HepG2 (cell line): ENCODE measurements around the gene NCAM2.

Experiments used
- CEBPB ChIP-seq: IDR thresholded peaks from 2 replicates; pipeline ENCODE4 v1.6.1; 2011; ENCODE audit warnings: low read depth, low read length, improper control_type of control experiment, borderline replicate concordance
- IKZF1 ChIP-seq: fragments of 450-650 bp; IDR thresholded peaks from 2 replicates; pipeline ENCODE4 v1.7.1; 2016
- KAT7 ChIP-seq: IDR thresholded peaks from 2 replicates; pipeline ENCODE4 v1.6.1; 2018; ENCODE audit warnings: borderline replicate concordance, missing compliant biosample characterization
- MAFK ChIP-seq, 2 experiments: IDR thresholded peaks in 1 of 2; conservative IDR thresholded peaks in 1 of 2; 2 replicates each; pipeline ENCODE4 v1.6.1; 2011; ENCODE audit warnings: improper control_type of control experiment in 2 of 2, low read length in 2 of 2
- MAZ ChIP-seq, 2 experiments: sonication (generic) in 1 of 2; formaldehyde crosslinking in 1 of 2; IDR thresholded peaks; 2 replicates each; pipeline versions ENCODE4 v1.5.0 to v1.6.1; 2012 to 2020; ENCODE audit warnings: low read depth in 2 of 2, mild to moderate bottlenecking in 2 of 2, borderline replicate concordance in 1 of 2, improper control_type of control experiment in 1 of 2, low read length in 1 of 2, missing genetic modification reagents in 1 of 2, moderate library complexity in 1 of 2
- MED13 ChIP-seq: sonication (generic); formaldehyde crosslinking; IDR thresholded peaks from 2 replicates; pipeline ENCODE4 v1.5.0; 2020; ENCODE audit warnings: missing genetic modification reagents
- NFKB2 ChIP-seq: sonication (generic); formaldehyde crosslinking; IDR thresholded peaks from 2 replicates; pipeline ENCODE4 v1.4.0; 2020; ENCODE audit warnings: missing genetic modification reagents, borderline replicate concordance
- PAF1 ChIP-seq: IDR thresholded peaks from 2 replicates; pipeline ENCODE4 v1.6.1; 2016; ENCODE audit warnings: missing genetic modification reagents, missing compliant biosample characterization
- PCBP1 ChIP-seq: fragments of 200-400 bp; formaldehyde crosslinking; IDR thresholded peaks from 2 replicates; pipeline ENCODE4 v1.6.1; 2017; ENCODE audit warnings: mild to moderate bottlenecking, low read depth, low read length, borderline replicate concordance
- ZNF563 ChIP-seq: sonication (generic); formaldehyde crosslinking; IDR thresholded peaks from 2 replicates; pipeline ENCODE4 v1.8.0; 2022; ENCODE audit warnings: mild to moderate bottlenecking, moderate library complexity, missing genetic modification reagents
- ZNF746 ChIP-seq: sonication (generic); formaldehyde crosslinking; IDR thresholded peaks from 2 replicates; pipeline ENCODE4 v1.8.0; 2022; ENCODE audit warnings: mild to moderate bottlenecking, missing genetic modification reagents
- TF ChIP-seq, protein P1 (sequence below): sonication (generic); formaldehyde crosslinking; IDR thresholded peaks from 2 replicates; pipeline ENCODE4 v1.5.0; 2020; ENCODE audit warnings: mild to moderate bottlenecking, missing genetic modification reagents, borderline replicate concordance
- TF ChIP-seq, protein P2 (sequence below): sonication (generic); formaldehyde crosslinking; IDR thresholded peaks from 2 replicates; pipeline ENCODE4 v1.8.1; 2023; ENCODE audit warnings: mild to moderate bottlenecking, missing genetic modification reagents
- TF ChIP-seq, protein P3 (sequence below): sonication (generic); formaldehyde crosslinking; IDR thresholded peaks from 2 replicates; pipeline ENCODE4 v1.4.0; 2020; ENCODE audit warnings: missing genetic modification reagents

DNA sequence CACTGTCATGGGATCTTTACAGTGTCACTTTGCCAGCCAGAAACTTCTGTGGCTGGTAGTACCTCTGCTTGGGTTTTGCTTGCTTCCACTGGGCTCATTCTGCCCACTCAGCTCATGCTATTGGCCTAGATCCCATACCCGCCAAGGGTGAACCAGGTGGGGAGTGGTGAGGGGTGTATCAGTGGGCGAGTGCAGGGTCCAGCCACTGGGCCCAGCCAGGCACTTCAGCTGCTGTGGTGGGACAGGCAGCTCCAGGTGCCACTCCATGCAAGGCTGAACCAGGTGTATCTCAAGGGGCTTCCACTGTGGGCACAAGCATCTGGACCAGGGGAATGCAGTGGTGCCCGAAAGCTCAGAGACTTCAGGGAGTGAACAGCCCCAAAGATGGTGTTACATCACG is 398.2 kb downstream of the NCAM2 start:
- TF ChIP-seq IKZF1 (no peak), ZNF746 (CRISPR knock-in tag) (no peak), PAF1 (CRISPR knock-in tag) (no peak), ZNF563 (CRISPR knock-in tag) (no peak), CEBPB (no peak), PCBP1 (no peak), NFKB2 (CRISPR knock-in tag) (no peak), MED13 (CRISPR knock-in tag) (no peak), KAT7 (CRISPR knock-in tag) (no peak), MAFK (conservative IDR thresholded peaks at IDR 0.05 in 1 of 2, IDR thresholded peaks at IDR 0.05 in 1 of 2; ENCODE audit: low read length in 2 of 2) (no peak), MAZ (IDR thresholded peaks at IDR 0.05; ENCODE audit: borderline replicate concordance, low read depth, low read length) (no peak), MAZ (CRISPR knock-in tag; IDR thresholded peaks at IDR 0.05; ENCODE audit: low read depth) (no peak)
- TF ChIP-seq, protein P1, sequence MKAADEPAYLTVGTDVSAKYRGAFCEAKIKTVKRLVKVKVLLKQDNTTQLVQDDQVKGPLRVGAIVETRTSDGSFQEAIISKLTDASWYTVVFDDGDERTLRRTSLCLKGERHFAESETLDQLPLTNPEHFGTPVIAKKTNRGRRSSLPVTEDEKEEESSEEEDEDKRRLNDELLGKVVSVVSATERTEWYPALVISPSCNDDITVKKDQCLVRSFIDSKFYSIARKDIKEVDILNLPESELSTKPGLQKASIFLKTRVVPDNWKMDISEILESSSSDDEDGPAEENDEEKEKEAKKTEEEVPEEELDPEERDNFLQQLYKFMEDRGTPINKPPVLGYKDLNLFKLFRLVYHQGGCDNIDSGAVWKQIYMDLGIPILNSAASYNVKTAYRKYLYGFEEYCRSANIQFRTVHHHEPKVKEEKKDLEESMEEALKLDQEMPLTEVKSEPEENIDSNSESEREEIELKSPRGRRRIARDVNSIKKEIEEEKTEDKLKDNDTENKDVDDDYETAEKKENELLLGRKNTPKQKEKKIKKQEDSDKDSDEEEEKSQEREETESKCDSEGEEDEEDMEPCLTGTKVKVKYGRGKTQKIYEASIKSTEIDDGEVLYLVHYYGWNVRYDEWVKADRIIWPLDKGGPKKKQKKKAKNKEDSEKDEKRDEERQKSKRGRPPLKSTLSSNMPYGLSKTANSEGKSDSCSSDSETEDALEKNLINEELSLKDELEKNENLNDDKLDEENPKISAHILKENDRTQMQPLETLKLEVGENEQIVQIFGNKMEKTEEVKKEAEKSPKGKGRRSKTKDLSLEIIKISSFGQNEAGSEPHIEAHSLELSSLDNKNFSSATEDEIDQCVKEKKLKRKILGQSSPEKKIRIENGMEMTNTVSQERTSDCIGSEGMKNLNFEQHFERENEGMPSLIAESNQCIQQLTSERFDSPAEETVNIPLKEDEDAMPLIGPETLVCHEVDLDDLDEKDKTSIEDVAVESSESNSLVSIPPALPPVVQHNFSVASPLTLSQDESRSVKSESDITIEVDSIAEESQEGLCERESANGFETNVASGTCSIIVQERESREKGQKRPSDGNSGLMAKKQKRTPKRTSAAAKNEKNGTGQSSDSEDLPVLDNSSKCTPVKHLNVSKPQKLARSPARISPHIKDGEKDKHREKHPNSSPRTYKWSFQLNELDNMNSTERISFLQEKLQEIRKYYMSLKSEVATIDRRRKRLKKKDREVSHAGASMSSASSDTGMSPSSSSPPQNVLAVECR (CRISPR knock-in tag) = no peak
- TF ChIP-seq, protein P2, sequence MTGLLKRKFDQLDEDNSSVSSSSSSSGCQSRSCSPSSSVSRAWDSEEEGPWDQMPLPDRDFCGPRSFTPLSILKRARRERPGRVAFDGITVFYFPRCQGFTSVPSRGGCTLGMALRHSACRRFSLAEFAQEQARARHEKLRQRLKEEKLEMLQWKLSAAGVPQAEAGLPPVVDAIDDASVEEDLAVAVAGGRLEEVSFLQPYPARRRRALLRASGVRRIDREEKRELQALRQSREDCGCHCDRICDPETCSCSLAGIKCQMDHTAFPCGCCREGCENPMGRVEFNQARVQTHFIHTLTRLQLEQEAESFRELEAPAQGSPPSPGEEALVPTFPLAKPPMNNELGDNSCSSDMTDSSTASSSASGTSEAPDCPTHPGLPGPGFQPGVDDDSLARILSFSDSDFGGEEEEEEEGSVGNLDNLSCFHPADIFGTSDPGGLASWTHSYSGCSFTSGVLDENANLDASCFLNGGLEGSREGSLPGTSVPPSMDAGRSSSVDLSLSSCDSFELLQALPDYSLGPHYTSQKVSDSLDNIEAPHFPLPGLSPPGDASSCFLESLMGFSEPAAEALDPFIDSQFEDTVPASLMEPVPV = no peak
- TF ChIP-seq, protein P3, sequence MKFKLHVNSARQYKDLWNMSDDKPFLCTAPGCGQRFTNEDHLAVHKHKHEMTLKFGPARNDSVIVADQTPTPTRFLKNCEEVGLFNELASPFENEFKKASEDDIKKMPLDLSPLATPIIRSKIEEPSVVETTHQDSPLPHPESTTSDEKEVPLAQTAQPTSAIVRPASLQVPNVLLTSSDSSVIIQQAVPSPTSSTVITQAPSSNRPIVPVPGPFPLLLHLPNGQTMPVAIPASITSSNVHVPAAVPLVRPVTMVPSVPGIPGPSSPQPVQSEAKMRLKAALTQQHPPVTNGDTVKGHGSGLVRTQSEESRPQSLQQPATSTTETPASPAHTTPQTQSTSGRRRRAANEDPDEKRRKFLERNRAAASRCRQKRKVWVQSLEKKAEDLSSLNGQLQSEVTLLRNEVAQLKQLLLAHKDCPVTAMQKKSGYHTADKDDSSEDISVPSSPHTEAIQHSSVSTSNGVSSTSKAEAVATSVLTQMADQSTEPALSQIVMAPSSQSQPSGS (CRISPR knock-in tag) = no peak
